ENCODE measurements around the gene OTUB1. TPM values are rescaled to one million over a fixed set of nuclear protein-coding genes. Genes with fewer than 3 reads are reported as not detected.

OTUB1 gene
- total RNA-seq, 1 experiment from 2014 or later: 119 TPM

- CTCF ChIA-PET: interaction anchor here (0.5 to 2.2 kb wide), 14 partner anchors 11 to 410 kb away, joined by 3 to 35 read pairs (median 6); partner anchors contain the start of genes MARK2 and RCOR2
- intact Hi-C loops (cut with micrococcal nuclease; ENCODE audit: unreplicated experiment): loop anchor here (1.0 kb wide), 3 partner anchors 73 to 177 kb away; partner anchors contain the start of gene ZFTA
- peaks cover 7% of the 10 kb centered on the region; the same call in 1 of the 2 replicates for H3K4me1 ChIP-seq (replicated peaks; ENCODE audit: insufficient read depth)
- TF ChIP-seq, protein P1, sequence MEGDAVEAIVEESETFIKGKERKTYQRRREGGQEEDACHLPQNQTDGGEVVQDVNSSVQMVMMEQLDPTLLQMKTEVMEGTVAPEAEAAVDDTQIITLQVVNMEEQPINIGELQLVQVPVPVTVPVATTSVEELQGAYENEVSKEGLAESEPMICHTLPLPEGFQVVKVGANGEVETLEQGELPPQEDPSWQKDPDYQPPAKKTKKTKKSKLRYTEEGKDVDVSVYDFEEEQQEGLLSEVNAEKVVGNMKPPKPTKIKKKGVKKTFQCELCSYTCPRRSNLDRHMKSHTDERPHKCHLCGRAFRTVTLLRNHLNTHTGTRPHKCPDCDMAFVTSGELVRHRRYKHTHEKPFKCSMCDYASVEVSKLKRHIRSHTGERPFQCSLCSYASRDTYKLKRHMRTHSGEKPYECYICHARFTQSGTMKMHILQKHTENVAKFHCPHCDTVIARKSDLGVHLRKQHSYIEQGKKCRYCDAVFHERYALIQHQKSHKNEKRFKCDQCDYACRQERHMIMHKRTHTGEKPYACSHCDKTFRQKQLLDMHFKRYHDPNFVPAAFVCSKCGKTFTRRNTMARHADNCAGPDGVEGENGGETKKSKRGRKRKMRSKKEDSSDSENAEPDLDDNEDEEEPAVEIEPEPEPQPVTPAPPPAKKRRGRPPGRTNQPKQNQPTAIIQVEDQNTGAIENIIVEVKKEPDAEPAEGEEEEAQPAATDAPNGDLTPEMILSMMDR (conservative IDR thresholded peaks at IDR 0.05): peak; percentile 83
- TF ChIP-seq EZH2 (IDR thresholded peaks at IDR 0.05; ENCODE audit: low read depth): no peak
- peak; percentile 66 to 74 for DNase-seq
- H3K9me3 ChIP-seq (ENCODE audit: insufficient read depth, low read depth): no peaks in the 10 kb centered on the region
- POLR2A ChIA-PET (ENCODE audit: unreplicated experiment): interaction anchor here (0.6 to 0.7 kb wide), 6 partner anchors 14 to 1159 kb away, joined by 3 to 14 read pairs (median 3); no protein-coding TSS in a partner anchor
- H3K27ac ChIP-seq: no peak overlapping the region
- no peaks in the 10 kb centered on the region for H3K27me3 ChIP-seq (ENCODE audit: insufficient read depth, low read depth)
- H4K20me1 ChIP-seq (ENCODE audit: insufficient read depth): peaks cover 37% of the 10 kb centered on the region
- peaks cover 31% of the 10 kb centered on the region; the same call in 1 of the 2 replicates for H3F3A ChIP-seq (ENCODE audit: insufficient read depth, low read depth)
- H3K79me2 ChIP-seq (ENCODE audit: low read depth): peaks cover 39% of the 10 kb centered on the region
- H3K9me2 ChIP-seq (ENCODE audit: insufficient read depth): no peaks in the 10 kb centered on the region
- peaks cover 41% of the 10 kb centered on the region for H3K36me3 ChIP-seq (ENCODE audit: low read depth)
- no peak overlapping the region for H3K4me3 ChIP-seq
- H2AFZ ChIP-seq: no peak overlapping the region
- no peak overlapping the region for H3K4me2 ChIP-seq
- no TSS peak for BruUV-seq (replicated peaks)
These were observed 40.6 kb upstream of the OTUB1 start for GRCh38 chr11:63945477-63946163.

- no peaks in the 10 kb centered on the region for H3K4me1 ChIP-seq (replicated peaks; ENCODE audit: insufficient read depth)
- peaks cover 4% of the 10 kb centered on the region for H4K20me1 ChIP-seq (ENCODE audit: insufficient read depth)
- H3K9me2 ChIP-seq (ENCODE audit: insufficient read depth): no peaks in the 10 kb centered on the region
- BruUV-seq (replicated peaks): no TSS peak
- H3K79me2 ChIP-seq (ENCODE audit: low read depth): no peaks in the 10 kb centered on the region
- no peaks in the 10 kb centered on the region for H3K9me3 ChIP-seq (ENCODE audit: insufficient read depth, low read depth)
- CTCF ChIA-PET: interaction anchor here (0.5 to 0.6 kb wide), 2 partner anchors 143 to 1057 kb away, joined by 13 to 14 read pairs; no protein-coding TSS in a partner anchor
- TF ChIP-seq, protein P1 (conservative IDR thresholded peaks at IDR 0.05): no peak
- no peak for TF ChIP-seq EZH2 (IDR thresholded peaks at IDR 0.05; ENCODE audit: low read depth)
- no peak for DNase-seq
- H2AFZ ChIP-seq: no peak overlapping the region
- H3K27me3 ChIP-seq (ENCODE audit: insufficient read depth, low read depth): no peaks in the 10 kb centered on the region
- H3K27ac ChIP-seq: no peak overlapping the region
- POLR2A ChIA-PET (ENCODE audit: unreplicated experiment): no interaction called here
- no peak overlapping the region for H3K4me2 ChIP-seq
- no peak overlapping the region for H3K4me3 ChIP-seq
- H3F3A ChIP-seq (ENCODE audit: insufficient read depth, low read depth): peaks cover 14% of the 10 kb centered on the region; the same call in 1 of the 2 replicates
- intact Hi-C loops (cut with micrococcal nuclease; ENCODE audit: unreplicated experiment): no loop called here
- H3K36me3 ChIP-seq (ENCODE audit: low read depth): peaks cover 27% of the 10 kb centered on the region
These were observed 34.3 kb upstream of the OTUB1 start for GRCh38 chr11:63951779-63952536.

- no peaks in the 10 kb centered on the region for H3K9me2 ChIP-seq (ENCODE audit: insufficient read depth)
- H3F3A ChIP-seq (ENCODE audit: insufficient read depth, low read depth): peaks cover 8% of the 10 kb centered on the region; the same call in 1 of the 2 replicates
- no peaks in the 10 kb centered on the region for H3K27me3 ChIP-seq (ENCODE audit: insufficient read depth, low read depth)
- no peak overlapping the region for H2AFZ ChIP-seq
- BruUV-seq (replicated peaks): no TSS peak
- CTCF ChIA-PET: no interaction called here
- POLR2A ChIA-PET (ENCODE audit: unreplicated experiment): interaction anchor here (0.7 kb wide), 1 partner anchor 272 kb away, joined by 4 read pairs; the partner anchor contains the start of gene RTN3
- DNase-seq: no peak
- H4K20me1 ChIP-seq (ENCODE audit: insufficient read depth): peaks cover 4% of the 10 kb centered on the region
- H3K36me3 ChIP-seq (ENCODE audit: low read depth): peaks cover 23% of the 10 kb centered on the region
- H3K27ac ChIP-seq: no peak overlapping the region
- H3K79me2 ChIP-seq (ENCODE audit: low read depth): no peaks in the 10 kb centered on the region
- no peak overlapping the region for H3K4me3 ChIP-seq
- H3K4me2 ChIP-seq: no peak overlapping the region
- TF ChIP-seq, protein P1 (conservative IDR thresholded peaks at IDR 0.05): no peak
- TF ChIP-seq EZH2 (IDR thresholded peaks at IDR 0.05; ENCODE audit: low read depth): no peak
- H3K9me3 ChIP-seq (ENCODE audit: insufficient read depth, low read depth): no peaks in the 10 kb centered on the region
- intact Hi-C loops (cut with micrococcal nuclease; ENCODE audit: unreplicated experiment): no loop called here
- H3K4me1 ChIP-seq (replicated peaks; ENCODE audit: insufficient read depth): no peaks in the 10 kb centered on the region
These were observed 33.7 kb upstream of the OTUB1 start for GRCh38 chr11:63952570-63952969.
